DMS114 treated with DMSO at 0.1 percent for 48 hours (cell line): ENCODE results near the gene TLR4.

Experiments
- DNase-seq: peaks from one replicate; lab custom pipeline; 2025; ENCODE audit not compliant: unreplicated experiment; lab: John Stamatoyannopoulos, UW

The TLR4 gene

DNA sequence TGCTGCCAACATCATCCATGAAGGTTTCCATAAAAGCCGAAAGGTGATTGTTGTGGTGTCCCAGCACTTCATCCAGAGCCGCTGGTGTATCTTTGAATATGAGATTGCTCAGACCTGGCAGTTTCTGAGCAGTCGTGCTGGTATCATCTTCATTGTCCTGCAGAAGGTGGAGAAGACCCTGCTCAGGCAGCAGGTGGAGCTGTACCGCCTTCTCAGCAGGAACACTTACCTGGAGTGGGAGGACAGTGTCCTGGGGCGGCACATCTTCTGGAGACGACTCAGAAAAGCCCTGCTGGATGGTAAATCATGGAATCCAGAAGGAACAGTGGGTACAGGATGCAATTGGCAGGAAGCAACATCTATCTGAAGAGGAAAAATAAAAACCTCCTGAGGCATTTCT lies 10.1 kb downstream of the TLR4 start:
- no peak for DNase-seq

DNA sequence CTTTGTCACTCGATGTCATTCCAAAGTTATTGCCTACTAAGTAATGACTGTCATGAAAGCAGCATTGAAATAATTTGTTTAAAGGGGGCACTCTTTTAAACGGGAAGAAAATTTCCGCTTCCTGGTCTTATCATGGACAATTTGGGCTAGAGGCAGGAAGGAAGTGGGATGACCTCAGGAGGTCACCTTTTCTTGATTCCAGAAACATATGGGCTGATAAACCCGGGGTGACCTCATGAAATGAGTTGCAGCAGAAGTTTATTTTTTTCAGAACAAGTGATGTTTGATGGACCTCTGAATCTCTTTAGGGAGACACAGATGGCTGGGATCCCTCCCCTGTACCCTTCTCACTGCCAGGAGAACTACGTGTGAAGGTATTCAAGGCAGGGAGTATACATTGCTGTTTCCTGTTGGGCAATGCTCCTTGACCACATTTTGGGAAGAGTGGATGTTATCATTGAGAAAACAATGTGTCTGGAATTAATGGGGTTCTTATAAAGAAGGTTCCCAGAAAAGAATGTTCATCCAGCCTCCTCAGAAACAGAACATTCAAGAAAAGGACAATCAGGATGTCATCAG lies 11.3 kb downstream of the TLR4 start:
- no peak for DNase-seq

DNA sequence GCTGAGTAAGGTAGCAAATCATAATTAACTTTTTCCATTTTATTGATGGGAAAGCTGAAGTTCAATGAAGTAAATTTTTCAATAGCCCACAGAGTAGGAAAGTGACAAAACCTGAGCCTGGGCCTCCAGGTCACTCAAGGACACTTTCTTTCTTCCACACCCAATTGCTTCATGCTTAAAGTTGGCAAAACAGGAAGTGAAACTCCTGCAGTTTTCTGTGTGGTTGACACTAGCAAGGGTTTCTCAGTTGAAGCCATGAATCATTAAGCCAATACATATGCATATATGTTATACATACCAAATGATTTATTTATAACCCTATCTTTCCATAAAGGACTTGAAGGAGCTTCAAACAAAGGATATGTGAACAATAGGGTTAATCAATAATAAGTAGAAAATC lies 13.9 kb downstream of the TLR4 start:
- no peak for DNase-seq

DNA sequence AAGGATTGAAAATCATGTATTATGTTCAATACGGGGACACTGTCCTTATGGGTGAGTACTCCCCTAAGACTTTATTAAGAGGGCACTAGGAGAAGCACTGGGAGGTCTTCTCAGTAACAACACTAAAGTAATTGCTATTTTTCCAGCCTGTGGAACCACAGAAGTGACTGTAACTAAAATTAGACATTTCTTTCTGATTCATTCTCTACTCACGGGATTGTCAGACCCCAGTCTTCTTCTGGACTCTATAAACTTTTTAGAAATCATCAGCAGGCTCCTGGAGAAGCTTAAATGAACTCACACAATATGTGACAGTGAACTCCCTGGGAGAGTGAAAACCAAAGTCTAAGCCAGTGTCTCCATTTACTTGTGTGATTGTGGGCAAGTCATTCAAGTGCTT lies 14.5 kb downstream of the TLR4 start:
- no peak for DNase-seq

DNA sequence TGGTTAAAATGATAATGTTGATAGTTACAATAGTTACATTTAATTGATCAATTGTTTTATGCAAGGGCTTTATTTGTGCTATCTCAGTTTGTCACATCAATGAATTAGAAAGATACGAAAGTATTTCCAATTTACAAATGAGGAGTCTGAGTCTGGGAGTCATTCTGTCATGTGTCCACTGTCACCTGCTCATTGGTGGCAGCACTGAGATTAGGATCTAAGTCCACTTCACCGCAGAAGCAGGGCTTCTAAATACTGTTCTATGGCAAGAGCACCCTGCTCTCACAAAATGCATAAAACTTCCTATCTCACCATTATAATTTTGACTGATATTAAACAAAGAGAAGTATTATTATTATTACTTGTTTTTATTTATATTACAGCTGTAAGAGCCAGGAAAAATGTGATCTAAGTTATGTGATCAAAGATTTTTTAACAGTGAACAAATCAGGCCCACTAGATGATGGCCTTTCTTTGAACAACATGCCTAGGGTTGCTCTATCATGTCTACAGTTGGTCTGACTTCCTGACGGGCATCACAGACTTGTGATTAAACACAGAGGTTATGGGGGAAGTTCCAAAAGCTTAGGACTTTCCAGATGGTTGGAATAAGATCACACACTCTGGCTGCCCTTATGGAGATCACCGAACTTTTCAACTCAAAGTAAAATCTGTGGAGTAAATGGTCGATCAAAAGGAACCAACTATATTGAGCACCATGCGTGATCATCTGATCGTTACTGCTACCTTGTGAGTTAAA lies 15.1 kb downstream of the TLR4 start:
- DNase-seq: no peak

DNA sequence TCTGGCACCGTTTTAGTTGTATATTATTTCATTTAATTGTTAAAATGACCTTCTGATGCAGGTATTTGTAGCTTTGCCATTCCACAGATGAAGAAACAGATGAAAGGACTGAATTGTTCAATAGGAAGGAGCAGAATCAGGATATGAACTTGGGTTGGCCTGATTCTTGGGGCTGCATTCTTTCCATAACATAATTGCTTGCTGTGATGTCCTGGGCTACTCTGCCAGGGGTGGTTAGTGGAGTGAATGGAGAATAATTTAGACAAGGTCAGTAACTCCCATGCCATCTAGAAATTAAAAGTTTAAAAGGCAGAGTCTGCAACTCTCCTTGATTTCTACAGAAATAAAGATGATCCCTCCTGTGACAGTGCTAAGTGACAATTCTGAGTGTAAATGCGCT lies 15.9 kb downstream of the TLR4 start:
- no peak for DNase-seq

DNA sequence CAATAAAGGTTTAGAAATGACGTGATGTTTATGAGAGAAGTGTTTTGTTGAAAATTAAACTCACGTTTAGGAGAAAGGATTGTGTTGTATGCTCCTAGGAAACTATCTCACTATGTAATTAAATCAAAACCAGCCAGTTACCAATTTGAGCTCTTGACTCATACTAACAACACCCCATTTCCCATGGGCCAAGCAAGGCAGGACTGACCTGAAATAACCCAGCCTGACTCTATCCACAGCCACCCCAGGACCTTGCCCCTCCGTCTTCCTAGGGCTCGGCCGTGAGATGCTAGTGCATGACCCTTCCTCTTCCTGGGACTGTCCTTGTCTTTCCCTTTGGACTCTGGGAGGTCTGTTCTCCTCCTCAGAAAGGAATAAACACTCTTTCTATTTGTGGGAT lies 16.4 kb downstream of the TLR4 start:
- no peak for DNase-seq

DNA sequence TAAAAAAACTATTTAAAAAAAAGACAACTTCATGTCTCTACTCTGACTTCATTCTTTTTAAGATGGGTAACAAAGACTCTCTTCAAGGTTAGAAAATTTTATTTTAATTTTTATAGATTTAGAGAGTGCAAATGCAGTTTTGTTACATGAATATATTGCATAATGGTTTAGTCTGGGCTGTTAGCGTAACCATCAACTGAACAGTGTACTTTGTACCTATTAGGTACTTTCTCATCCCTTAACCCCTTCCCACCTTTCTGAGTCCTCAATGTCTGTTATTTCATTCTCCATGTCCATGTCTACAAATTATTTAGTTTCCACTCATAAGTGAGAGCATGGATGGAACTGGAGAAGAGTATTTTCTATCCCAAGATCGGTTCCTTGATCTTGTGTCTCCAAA lies 16.8 kb downstream of the TLR4 start:
- no peak for DNase-seq

DNA sequence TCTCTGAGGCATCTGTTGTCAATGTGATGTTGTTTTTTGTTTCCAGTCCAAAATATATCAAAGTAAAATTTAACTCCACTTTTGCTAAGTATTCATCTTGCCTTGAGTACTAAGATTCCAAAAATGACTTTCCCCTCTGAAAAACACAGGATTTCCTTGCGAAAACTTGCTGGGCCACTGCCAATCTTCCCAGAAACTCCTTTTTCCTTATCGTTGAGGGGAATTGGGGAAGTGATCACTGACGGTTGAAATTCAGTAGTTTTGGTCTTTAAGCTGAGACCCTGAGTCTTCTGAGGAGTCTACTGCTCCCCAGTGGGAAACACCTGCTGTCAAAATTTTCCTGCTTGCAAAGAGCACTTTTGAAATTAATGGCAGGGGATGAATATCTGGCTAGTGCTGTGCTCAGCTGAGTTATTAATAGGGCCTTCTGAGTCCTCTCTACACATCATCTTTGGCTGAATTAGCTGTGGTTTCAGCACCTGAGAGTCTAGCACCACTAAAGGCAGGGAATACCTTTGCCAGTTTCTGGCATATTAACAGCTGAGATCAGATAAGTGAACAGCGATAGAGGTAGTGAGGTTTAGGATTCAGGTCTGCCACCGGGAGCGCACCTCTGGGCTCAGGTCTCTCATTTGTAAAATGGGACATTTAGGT lies 18.0 kb downstream of the TLR4 start:
- no peak for DNase-seq

DNA sequence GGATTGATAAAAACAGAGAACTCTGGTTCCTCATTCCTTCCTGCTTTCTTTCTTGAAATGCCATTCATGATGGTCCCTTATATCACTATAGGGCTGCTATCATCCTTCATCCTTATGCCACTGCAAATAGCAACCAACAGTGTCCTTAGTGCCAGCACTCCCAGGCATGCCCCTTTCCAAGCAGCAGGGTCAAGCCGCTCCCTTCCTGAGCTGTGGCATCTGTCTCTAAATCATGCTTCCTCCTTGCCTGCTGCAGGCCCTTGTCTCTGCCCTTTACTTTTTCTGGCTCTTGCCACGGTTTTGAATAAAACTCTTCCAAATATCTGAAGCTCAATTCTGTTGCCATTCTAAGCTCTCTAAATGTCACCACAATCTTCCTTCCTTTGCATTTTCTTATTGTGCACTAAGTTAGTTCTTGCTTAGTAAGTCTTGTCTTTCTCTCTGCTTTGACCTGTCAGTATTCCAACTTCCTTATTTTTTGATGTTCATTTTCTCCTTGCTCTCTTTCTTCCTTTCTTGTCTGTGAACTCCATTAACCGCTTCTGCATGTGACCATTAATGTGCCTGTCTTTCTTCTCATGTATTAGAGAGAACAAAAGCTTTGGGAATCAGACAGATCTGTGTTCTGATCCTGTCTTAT lies 19.9 kb downstream of the TLR4 start:
- DNase-seq: no peak

DNA sequence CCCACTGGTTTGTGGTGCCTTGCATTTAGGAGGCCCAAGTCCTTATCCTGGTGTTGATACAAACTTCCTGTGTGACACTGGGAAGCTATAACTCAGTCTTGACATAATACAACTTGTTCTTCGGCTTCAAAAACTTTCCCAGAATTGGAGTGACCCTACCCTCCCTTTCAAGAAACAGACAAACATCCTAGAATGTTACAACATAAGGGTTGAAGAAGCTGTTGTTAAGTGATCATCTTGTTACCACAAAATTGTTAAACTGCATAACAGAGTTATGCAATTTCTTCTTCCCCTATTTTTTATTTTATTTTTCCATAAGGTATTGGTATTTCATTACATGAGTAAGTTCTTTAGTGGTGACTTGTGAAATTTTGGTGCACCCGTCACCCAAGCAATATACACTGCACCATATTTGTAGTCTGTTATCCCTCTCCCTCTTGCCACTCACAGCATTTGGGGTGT lies 21.3 kb downstream of the TLR4 start:
- DNase-seq: no peak

DNA sequence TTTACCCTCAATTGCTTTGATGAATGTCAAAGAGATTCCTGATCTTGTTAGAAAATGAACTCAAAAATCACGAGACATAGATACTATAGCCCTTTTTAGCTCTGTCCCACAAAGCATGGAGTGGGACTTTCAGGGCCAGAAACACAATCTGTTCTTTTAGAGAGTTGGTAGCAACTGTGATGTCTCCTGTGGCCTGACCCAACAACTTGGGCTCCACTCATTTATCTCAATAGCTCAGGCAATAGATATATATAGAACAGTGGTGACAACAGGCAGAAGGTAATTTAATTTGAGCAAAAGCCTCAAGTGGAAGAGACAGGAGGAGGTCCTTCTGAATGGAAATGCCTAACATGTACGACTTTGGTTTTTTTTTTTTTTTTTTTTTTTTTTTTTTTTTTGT lies 25.2 kb downstream of the TLR4 start:
- no peak for DNase-seq

DNA sequence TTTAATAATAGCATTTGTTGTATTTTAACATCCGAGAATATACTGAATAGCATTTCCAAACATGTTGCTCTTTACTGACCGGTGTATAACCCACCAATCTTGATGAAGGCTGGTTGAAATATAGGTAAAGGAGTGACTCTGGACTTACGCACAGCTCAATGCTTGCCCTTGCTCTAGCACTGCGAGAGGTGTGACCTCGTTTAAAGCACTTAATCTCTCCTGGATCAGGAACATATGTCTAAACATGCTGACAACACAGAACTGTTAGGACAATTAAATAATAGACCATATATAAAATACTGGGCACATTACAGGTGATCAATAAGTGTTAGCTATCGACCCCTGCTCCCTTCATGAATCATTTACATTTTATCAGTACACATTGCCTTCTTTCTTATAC lies 28.3 kb downstream of the TLR4 start:
- DNase-seq: no peak

DNA sequence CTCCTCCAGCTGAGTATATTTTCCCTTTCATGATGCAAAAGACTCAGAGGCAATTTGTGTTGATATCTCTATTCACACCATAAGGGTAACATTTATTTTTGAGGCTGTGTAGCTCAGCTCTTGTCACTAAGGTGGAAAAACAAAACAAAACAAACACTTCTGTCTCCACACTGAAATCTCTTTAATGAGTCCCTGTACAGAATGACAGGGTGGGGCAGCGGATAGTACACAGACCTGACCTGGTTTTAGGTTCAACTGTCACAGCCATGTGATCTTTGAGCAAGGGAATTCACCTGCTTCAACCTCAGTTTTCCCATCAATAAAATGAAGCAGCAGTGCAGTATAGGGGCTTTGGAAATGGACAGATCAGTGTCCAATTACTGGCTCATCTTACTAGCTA lies 29.3 kb downstream of the TLR4 start:
- DNase-seq: no peak

DNA sequence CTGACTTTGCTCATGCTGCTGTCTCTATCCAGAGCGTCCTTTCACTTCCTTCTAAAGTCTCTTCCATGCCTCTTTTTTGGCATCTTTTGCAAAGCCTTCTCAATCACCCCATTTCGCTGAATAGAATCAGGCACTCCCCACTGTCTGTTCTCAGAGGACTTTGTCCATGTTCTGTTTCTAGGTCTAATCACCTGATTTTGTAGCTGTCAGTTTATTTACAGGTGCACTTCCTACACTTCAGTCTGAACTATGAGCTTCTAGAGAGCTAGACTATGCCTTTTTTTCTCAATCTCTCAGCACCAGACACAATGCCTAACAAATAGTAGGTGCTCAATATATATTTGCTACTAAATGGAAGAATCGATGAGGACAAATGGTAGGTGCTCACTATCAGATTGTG lies 29.9 kb downstream of the TLR4 start:
- no peak for DNase-seq

DNA sequence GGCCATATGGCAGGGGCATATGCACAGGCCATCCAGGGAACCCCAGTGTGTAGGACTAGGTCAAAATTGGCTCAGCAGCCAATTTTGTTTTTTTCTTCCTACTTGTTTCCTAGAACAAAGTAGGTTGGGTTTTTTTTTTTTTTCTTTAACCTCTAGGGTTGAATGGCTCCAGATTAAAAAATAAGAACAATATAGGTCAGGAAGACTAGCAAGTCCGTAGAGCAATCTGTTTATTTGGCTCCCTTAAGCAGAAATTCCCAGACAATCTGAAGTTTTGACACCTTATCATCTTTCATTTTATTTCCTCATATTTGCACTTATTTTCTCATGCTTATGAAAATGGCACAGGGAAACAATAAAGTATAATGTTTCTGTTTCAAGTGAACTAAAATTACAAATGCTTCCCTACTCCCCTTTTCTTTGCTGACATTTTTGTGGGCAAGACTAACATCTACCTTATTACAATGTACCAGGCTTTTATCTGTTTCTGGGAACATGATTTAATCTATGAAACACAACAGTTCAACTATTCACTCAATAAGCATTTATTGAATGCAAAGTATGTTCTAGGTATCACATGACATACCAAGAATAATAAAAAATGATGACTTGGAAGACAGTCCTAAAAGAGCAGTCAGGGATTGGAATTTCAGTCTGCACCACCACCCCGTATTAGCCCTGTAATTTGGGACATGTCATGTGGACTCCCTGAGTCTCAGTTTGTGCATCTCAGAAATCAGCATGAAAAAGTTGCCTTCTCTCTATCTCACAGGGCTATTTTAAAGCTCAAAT lies 30.5 kb downstream of the TLR4 start:
- DNase-seq: no peak

DNA sequence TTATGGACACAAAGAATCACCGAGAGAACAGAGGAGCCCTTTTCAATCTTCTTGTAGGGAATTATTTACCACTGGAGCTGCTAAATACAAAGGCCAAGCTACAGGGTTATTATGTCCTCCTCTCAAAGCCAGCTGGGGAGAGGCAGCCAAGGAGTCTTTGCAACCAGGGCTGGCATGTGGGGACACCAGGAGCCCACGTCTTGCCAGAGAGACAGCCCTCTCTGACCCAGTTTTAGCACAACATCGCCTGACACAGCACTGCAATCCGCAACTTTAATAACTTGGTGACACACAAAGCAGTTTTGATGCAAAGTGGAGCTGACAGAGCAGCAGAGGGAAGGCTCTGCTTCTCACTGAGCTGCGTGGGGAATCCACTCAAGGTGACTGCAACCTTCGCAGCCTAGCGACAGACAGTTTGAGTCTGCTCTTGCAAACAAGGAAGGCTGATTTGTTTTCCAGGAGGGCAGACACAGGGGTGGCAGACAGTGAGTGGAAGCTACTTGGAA lies 33.6 kb downstream of the TLR4 start:
- DNase-seq: no peak

DNA sequence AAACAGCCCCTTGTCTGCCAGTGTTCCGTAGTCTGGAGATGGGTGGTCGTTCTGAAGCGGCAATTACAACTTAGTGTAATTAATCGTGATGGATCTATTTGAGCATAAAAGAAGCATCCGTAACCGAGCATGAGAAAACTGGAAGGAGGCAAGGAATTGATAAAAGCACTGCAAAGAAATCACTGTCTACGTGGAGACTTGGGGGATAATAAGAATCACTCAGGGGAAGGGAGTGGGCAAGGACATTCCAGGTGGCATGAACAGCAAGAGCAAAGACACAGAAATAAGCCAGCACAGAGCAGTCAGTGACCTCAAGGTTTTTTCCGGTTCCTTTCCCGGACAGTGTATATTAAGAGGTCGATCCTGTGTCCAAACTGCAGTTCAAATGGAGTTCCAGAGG lies 35.0 kb downstream of the TLR4 start:
- DNase-seq: no peak

DNA sequence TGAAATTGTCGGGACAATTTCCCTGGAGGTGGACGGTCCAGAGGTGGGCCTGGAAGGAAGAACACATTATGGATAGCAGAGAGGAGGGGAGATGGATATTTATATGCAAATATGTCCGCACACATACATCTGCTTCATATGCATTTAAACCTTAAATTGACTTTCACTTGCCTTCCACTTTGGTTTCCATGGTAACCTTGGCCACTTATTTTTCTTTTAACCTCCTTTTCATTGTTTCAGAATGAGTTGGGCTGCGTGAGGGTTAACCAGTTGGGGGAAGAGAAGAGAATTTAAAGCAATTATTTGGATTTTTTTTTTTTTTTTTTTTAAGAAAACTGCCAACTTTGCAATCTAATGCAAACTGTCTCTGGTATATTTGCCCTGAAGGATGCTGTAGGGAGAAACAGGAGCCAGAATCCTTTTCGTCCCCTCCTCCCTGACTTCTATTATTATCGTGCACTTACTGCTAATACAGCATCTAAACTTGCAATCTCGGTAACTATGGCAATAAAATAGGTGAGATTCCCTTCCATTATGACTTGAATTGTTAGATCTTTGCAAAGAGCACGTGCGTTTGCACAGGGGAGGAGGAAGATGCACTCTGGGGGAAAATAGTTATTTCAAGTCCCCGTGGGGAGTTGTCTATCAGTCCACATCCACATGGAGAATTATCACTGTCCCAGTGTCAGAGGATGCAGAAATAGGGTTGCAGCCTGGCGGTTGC lies 35.6 kb downstream of the TLR4 start:
- DNase-seq: no peak

DNA sequence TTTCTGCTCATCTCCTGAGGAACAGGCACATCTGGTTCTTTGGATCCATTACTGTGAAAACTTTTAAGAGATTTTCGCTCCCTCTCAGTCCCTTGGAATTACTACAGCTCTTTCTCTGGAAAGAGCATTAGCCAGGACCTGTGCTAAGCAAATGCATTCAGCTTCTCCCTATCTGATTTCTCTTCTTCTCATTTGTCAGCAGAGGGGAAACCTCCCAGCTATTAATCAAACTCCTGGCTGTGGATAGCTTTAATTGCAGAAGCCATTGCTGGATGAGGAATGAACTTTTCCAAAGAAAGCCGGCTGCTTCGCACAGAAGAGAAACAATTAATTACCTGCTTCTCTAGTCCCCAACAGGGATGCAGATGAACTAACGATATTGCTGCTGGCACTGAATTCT lies 37.9 kb downstream of the TLR4 start:
- DNase-seq: no peak
